NCI-H2107 (cell line): ENCODE data around the gene TOP1.

Source experiments
- DNase-seq: peaks from one replicate; lab custom pipeline; 2025; lab: John Stamatoyannopoulos, UW

The TOP1 gene

DNA sequence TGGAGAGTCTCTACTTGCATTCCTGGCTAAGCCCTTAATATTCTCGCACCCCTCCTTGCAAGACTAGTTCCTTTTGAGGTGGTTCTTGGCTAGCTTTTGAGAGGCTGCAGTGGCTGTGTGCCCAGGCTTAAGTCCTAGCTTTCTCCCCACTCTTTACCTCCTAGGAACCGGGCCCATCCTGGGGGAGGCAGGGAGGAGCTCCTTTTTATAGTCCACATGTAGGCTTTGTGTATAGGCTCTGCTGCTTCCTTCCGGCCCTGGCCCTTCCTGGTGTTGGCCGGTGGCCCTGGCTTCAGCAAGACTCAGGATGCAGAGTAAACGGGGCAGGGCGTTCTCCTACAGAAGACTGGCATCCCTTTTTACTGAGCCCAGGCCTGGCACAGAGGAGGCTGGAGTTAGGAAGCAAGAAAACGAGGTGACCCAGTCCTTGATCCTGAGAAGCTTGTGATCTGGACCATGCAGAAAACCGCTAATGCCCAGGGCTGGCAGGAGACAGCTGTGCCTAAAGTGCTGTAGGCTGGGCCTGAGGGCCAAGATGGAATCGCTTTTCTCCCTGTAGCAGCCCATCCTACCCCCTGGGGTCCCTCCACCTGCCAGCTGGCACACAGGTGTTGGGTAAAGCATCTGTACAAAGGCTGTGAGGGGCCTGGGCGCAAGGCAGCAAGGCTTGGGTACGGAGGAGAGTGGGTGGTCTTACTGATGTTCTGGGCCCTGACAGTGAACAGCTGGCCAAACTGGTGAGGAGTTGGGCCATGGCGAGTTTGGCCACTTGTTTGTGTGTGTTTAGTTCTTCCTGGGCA is 117.4 kb downstream of the TOP1 start:
- DNase-seq, result no peak

DNA sequence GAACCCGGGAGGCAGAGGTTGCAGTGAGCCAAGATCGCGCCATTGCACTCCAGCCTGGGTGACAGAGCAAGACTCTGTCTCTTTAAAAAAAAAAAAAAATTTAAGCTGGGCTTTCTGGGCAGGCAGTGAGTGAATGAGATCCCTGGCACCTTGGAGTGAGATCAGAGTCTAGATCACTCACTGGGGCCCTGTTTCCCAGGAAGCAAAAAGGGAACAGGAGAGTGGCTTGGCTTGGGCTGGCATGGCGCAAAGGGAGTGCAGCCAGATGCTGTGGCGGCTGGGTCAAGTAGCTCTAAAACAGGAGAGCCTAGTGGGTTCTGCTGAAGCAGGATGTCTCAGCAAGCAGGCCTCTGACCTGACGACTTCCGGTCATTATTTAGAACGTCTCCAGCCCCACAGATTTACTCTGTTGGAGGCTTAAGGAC is 119.2 kb downstream of the TOP1 start:
- no peak for DNase-seq

DNA sequence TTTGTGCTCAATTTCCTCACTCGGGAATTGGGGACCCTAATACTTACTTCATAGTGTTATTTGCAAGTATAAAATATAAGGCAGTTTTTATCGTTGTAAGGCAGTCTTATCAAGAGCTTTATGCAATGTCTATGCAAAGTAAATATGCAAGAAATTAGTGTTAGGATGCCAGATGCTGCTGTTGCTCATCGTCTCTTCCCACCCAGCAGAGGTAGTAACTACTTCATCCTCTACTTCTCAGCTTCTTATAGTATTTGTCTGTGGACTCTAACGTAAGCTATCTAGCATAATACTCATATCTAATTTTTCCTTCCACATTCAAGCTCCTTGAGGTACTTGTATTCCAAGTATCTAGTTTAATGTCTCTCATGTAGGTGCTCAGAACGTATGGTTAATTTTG is 120.3 kb downstream of the TOP1 start:
- DNase-seq, result no peak

DNA sequence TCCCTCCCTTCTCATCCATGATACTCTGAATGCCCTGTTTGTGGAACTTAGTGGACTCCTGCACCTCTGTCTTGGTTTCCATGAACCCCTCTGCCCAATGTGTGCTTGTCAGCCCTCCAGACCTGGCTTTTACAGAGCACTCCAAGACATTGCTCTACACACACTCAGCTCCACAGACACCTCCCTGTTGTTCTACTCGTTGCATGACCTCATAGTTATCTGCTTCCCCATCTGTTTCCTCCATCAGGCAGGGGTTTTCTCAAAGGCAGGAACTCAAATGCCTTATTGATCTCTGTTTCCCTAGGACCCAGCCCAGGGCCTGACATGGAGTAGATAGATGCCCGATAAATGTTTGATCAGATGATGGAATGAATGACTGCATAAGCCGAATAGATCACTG is 122.0 kb downstream of the TOP1 start:
- no peak for DNase-seq

DNA sequence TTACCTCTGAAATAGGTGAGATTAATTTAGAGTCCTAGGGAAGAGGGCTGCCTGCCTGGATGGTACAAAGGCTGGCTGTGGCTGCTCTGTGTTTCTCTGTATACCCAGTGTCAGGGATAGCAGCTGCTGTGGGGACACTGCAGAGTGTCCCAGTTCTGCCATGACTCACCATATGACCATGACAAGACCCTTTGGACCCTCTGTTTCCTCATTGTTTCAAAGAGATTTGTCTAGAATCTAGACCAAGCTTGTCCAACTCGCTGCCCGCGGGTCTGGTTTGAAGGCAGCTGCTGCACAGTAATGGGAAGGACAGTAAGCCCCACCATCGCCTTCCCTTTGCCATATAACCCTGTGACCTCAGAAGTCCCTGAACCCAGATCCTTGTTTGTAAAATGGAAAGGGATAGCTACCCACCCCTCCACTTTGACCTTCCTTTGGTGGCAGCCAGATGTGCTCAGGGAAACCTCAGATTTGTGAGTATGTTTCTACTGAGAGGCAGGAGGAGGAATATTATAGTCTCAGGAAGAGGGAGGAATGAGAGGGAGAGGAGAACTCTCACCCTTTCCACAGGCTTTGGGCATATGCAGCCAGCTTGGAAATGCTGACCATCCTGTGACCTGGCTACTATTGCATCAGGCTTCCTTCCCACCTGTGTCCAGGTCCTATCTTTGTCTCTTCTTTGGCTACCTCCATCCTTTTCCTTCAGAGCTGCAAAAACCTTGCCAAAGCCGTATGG is 122.7 kb downstream of the TOP1 start:
- DNase-seq, result no peak

DNA sequence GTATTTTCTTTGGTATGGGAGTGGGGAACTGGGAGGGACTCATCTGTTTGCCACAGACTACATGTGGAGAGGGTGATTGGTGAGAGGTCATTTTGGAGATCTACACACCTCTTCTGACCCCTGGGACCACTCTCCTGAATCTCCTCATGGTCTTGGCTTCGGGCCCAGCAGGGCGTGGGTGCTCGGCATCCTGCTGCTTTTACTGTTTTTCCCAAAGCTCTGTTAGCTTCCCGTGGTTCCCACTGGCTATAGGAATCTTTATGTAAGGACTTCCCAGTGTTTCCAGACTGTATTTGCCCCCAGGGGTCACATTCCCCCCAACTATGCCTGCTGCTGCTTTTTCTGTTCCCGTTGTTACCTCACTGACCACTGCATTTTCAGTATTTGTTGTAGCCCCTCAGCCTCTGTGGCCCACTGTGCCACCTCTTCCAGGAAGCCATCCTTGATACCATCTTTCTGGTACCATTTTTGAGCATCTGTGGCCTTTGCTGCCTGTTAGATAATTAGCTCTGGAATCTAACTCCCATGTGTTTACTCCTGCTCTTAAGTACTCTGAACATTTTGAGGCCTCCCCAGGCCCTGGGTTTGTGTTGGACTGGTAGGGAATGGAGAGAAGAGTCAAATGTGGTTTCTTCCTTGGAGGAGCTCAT is 123.6 kb downstream of the TOP1 start:
- DNase-seq, result no peak

DNA sequence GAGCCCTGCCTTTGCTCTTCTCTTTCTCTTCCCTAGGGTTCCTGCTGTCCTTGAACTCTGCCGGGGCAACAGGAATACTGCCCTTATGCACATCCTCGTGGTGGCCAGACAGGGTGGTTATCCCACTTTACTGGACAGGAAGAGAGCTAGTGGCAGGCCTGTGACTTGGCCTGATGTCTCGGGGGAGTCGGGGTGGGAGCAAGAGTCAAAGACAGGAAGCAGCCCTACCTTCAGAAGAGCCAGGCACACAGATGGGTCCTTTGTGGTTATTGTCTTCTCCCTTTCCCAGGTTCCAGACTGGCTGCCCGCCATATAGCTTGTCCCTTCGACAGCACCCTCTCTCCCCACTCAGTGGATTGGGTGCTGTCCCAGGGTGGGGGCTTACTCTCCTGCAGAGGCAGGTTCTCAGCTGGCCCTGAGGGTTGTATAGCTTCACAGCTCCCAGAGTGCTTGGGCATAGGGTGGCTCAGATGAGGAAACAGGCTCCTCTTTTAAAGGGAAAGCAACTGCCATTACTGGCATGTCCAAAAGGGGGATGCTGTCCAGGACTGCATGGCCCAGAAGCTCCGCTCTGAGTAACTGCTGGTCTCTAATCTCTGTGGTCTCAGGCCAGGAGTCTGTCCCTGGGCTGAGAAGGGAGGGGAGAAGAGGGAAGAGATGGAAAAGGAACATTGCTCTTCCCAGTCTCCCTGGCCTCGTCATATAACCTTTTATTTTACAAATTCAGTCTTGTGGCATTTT is 126.0 kb downstream of the TOP1 start:
- DNase-seq, result no peak

DNA sequence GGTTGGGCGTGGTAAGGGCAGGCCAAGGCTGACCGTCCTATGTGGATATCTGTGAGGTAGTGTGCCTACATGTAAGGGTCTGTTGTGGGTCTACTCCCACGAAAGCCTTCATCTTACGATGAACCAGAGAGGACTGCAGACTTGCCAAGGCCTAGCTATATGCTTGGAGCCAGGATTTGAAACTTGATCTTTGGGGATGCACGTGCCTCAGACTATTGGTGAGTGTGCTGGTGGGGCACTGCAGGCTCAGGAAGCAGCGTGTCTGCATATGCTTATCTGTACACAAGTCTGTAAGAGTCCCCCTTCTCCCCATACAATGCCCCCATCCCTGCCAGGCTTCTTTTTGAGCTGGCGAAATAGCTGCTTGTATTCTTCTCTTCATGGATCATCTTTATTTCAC is 126.6 kb downstream of the TOP1 start:
- no peak for DNase-seq

DNA sequence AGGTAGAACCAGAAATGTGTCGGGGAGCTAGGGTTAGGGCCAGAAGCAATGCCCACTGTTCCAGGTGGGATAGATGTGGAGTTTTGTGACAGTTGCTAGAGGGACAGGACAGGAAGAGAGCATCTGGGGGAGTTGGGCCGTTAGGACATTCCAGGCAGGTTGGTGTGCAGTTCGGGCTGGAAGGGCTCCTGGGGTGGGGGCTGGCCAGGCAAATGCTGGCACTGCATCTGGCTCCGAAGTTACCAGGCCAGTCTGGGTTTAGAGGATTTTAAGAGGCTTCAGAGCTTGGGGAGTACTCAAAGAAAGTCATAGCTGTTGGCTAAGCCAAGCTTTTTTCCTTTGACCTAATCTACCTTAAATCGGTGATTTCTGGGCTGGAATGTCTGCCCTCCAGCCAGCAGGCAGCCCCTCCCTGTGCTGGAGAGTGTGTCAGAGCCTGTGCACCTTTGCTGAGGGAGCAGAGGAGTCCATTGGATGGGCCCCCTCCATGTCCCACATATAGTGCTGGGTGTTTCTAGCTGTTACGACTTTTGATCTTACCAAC is 129.5 kb downstream of the TOP1 start:
- no peak for DNase-seq

DNA sequence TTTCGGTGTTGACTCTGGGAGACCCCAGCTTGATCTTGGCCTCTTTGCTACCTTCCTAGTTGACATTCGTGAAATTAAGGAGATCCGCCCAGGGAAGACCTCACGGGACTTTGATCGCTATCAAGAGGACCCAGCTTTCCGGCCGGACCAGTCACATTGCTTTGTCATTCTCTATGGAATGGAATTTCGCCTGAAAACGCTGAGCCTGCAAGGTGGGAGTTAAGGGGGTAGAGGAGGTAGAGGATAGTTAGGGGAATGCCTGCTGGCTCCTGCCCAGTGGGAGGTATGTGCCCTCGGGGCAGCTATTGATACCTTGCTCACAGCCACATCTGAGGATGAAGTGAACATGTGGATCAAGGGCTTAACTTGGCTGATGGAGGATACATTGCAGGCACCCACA is 130.9 kb downstream of the TOP1 start:
- no peak for DNase-seq

DNA sequence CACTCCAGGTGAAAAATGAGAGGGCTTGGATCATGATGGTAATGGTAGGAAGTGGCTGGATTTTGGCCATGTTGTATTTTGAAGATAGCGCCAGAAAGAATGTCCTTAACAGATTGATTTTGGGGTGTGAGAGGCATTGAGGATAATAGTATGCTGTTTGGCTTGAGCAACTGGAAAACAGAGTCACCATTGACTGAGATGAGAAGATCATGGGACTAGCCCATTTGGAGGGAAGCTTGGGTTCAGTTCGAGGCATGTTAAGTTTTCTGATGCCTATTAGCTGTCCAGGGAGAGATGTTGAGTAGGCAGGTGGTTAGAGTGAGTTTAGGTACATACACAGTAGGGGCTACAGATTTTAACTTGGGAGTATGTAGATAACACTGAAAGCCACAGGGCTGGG is 132.1 kb downstream of the TOP1 start:
- no peak for DNase-seq

DNA sequence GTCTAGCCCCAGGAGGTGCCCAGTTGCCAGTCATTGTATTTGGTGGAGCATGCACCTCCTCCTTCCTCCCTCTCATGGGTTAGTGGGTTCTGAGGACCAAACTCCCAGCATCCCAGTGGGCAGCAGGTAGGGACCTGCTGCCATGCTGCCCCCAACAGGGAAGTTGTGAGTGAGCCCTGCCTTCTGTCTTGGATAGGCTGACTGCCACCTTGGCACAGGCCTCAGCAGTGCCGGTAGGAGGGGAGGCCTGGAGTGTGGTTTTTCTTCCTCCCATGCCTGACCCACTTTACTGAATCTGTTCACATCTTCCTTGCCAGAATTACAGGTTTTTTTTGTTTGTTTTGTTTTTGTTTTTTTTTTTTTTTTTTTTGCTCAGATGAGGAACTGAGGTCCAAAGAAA is 133.3 kb downstream of the TOP1 start:
- DNase-seq, result no peak

DNA sequence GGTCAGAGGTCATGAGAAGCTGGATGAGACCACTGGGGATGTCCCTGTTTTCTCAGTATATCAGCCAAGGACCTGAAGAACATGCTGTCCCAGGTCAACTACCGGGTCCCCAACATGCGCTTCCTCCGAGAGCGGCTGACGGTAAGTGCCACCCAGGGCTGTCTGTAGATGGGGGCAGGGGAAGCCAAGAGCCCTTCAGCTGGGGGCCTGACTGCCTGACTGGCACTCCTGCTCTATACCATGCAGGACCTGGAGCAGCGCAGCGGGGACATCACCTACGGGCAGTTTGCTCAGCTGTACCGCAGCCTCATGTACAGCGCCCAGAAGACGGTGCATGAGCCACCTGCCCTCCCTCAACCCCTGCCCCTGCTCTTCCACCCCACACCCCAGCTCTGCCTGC is 133.8 kb downstream of the TOP1 start:
- DNase-seq, result no peak

DNA sequence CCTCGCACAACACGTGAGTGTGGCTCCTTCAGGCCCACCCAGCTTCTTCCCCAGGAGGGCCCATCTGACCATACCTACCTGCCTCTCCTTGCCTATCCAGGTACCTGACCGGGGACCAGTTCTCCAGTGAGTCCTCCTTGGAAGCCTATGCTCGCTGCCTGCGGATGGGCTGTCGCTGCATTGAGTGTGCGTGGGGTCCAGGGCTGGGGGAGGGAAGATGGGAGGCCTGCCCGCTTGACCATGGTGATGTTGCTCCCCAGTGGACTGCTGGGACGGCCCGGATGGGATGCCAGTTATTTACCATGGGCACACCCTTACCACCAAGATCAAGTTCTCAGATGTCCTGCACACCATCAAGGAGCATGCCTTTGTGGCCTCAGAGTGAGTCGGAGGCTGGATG is 135.2 kb downstream of the TOP1 start:
- DNase-seq, result no peak

DNA sequence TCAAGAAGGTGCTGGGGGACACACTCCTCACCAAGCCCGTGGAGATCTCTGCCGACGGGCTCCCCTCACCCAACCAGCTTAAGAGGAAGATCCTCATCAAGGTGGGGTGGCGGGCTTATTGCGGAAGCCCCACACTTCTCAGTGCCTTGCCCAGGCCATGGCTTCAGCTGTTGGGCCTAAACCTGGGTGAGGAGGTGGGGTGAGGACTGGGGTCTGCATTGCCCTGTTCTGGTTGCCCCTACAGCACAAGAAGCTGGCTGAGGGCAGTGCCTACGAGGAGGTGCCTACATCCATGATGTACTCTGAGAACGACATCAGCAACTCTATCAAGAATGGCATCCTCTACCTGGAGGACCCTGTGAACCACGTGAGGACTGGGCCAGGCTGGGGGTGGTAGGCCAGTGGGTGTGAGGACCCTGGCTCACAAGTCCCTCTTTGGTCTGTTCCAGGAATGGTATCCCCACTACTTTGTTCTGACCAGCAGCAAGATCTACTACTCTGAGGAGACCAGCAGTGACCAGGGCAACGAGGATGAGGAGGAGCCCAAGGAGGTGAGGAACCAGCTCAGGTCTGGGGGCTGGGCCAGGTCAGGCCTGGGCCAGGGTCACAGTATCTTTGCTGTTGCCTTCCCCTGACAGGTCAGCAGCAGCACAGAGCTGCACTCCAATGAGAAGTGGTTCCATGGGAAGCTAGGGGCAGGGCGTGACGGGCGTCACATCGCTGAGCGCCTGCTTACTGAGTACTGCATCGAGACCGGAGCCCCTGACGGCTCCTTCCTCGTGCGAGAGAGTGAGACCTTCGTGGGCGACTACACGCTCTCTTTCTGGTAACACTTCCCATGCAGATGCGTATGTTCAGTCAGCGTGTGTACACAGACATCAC is 136.6 kb downstream of the TOP1 start:
- DNase-seq, result no peak

DNA sequence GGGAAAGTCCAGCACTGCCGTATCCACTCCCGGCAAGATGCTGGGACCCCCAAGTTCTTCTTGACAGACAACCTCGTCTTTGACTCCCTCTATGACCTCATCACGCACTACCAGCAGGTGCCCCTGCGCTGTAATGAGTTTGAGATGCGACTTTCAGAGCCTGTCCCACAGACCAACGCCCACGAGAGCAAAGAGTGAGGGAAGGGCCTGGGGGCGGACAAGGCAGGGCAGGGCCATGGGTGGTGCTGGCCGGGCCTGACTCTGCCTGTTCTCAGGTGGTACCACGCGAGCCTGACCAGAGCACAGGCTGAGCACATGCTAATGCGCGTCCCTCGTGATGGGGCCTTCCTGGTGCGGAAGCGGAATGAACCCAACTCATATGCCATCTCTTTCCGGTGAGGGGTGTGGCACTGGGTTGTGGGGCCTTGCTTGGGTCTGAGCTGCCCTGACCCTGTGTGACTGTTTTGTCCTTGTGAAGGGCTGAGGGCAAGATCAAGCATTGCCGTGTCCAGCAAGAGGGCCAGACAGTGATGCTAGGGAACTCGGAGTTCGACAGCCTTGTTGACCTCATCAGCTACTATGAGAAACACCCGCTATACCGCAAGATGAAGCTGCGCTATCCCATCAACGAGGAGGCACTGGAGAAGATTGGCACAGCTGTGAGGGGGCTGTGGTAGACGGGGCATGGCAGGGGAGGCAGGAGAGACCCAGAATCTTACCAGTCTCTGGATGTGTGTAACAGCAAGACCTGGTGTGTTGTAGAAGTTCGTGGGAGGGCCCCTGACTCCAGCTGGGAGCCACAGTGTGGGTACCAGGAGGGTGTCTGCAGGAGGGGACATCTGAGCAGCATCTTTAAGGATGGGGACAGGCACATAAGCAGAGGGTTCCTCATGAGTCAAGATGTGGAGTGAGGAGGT is 137.8 kb downstream of the TOP1 start:
- no peak for DNase-seq

DNA sequence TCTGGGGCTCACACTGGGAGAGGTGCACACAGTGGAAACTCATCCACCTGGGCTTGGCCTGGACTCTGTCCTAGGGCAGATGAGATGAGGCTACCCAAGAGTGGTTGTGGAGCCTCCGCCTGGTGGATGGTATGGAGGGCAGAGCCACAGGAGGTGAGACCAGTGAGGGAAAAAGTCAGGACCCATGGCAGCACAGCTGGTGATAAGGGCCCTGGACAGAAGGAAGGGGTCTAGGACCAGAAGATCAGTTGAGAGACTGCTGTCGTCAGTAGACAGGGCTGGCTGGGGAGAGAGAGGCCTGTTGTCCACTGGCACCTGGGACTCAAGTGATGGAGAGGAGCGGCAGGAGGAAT is 138.5 kb downstream of the TOP1 start:
- no peak for DNase-seq

DNA sequence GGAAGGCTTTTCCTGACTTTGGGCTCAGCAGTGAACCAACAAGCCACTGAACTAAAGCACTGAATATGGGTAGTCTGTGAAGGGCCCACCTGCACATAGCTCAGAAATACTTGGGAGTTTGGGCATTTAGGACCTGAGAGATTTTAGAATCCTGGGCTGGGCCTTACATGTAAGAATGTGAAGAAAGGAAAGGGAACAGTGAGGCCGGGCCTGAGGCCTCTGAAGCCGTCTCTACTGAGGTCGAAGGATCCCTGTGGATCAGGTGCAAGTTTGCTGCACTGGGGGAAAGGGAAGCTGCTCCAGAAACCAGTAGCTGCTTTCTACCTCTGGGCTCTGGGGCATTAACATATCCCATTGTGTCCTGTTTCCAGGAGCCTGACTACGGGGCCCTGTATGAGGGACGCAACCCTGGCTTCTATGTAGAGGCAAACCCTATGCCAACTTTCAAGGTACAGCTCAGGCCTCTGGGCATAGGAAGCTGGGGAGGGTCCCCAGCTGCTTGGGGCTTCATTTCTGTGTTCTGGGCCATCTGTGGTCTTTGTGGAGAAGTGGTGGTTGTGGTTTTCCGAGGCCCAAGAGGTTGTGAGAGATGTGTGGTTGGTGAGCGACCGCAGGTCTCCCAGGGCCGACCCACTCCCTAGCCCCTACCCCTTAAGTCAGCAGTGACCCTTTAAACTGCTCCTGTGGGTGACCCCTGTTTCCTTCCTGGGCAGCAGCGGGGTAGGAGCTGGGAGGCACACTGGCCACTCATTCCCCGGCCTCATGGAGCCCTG is 139.0 kb downstream of the TOP1 start:
- no peak for DNase-seq
